HEK293 (cell line): ENCODE data around the gene SBK1.

Experiments used
- EGR2 ChIP-seq: fragments of 450-650 bp; formaldehyde crosslinking; IDR thresholded peaks from 2 replicates; pipeline ENCODE4 v1.5.1; 2016; ENCODE audit warnings: low read depth, missing biosample characterization, missing genetic modification characterization
- KLF10 ChIP-seq: fragments of 450-650 bp; IDR thresholded peaks from 2 replicates; pipeline ENCODE4 v1.5.1; 2018; ENCODE audit warnings: missing biosample characterization, mild to moderate bottlenecking, missing genetic modification characterization
- SCRT1 ChIP-seq: fragments of 450-650 bp; formaldehyde crosslinking; IDR thresholded peaks from 2 replicates; pipeline ENCODE4 v1.5.1; 2016; ENCODE audit warnings: missing biosample characterization, missing genetic modification characterization, borderline replicate concordance
- SP3 ChIP-seq: fragments of 450-650 bp; formaldehyde crosslinking; IDR thresholded peaks from 2 replicates; pipeline ENCODE4 v1.5.1; 2016; ENCODE audit warnings: missing biosample characterization, missing genetic modification characterization
- SP7 ChIP-seq: fragments of 450-650 bp; formaldehyde crosslinking; IDR thresholded peaks from 2 replicates; pipeline ENCODE4 v1.5.1; 2016; ENCODE audit warnings: missing biosample characterization, missing genetic modification characterization
- ZBTB1 ChIP-seq: fragments of 450-650 bp; formaldehyde crosslinking; IDR thresholded peaks from 2 replicates; pipeline ENCODE4 v1.5.1; 2016; ENCODE audit warnings: missing biosample characterization, missing genetic modification characterization
- ZFP37 ChIP-seq: fragments of 450-650 bp; formaldehyde crosslinking; IDR thresholded peaks from 2 replicates; pipeline ENCODE4 v1.5.1; 2016; ENCODE audit warnings: missing biosample characterization, missing genetic modification characterization
- ZNF112 ChIP-seq: fragments of 450-650 bp; formaldehyde crosslinking; IDR thresholded peaks from 2 replicates; pipeline ENCODE4 v1.5.0; 2017; ENCODE audit warnings: missing biosample characterization, missing genetic modification characterization
- ZNF114 ChIP-seq: fragments of 450-650 bp; formaldehyde crosslinking; IDR thresholded peaks from 2 replicates; pipeline ENCODE4 v1.5.0; 2017; ENCODE audit warnings: missing biosample characterization, missing genetic modification characterization
- ZNF19 ChIP-seq: fragments of 450-650 bp; formaldehyde crosslinking; IDR thresholded peaks from 2 replicates; pipeline ENCODE4; 2016; ENCODE audit warnings: missing biosample characterization, missing genetic modification characterization, low read depth
- ZNF266 ChIP-seq: fragments of 450-650 bp; formaldehyde crosslinking; IDR thresholded peaks from 2 replicates; pipeline ENCODE4 v1.5.1; 2016; ENCODE audit warnings: missing biosample characterization, missing genetic modification characterization, low read depth
- ZNF292 ChIP-seq: fragments of 450-650 bp; formaldehyde crosslinking; IDR thresholded peaks from 2 replicates; pipeline ENCODE4 v1.5.1; 2016; ENCODE audit warnings: low read depth, missing biosample characterization, missing genetic modification characterization, borderline replicate concordance
- ZNF521 ChIP-seq: fragments of 450-650 bp; formaldehyde crosslinking; IDR thresholded peaks from 2 replicates; pipeline ENCODE4 v1.5.1; 2017; ENCODE audit warnings: missing biosample characterization, mild to moderate bottlenecking, missing genetic modification characterization
- ZNF544 ChIP-seq: fragments of 450-650 bp; formaldehyde crosslinking; IDR thresholded peaks from 2 replicates; pipeline ENCODE4 v1.5.0; 2017; ENCODE audit warnings: missing biosample characterization, missing genetic modification characterization
- ZNF600 ChIP-seq: fragments of 450-650 bp; formaldehyde crosslinking; IDR thresholded peaks from 2 replicates; pipeline ENCODE4 v1.5.1; 2016; ENCODE audit warnings: missing biosample characterization, missing genetic modification characterization
- ZNF610 ChIP-seq: fragments of 450-650 bp; formaldehyde crosslinking; IDR thresholded peaks from 2 replicates; pipeline ENCODE4 v1.5.1; 2016; ENCODE audit warnings: missing biosample characterization, missing genetic modification characterization, borderline replicate concordance
- ZNF623 ChIP-seq: fragments of 450-650 bp; formaldehyde crosslinking; IDR thresholded peaks from 2 replicates; pipeline ENCODE4 v1.5.1; 2016; ENCODE audit warnings: missing biosample characterization, missing genetic modification characterization
- ZNF747 ChIP-seq: fragments of 450-650 bp; formaldehyde crosslinking; IDR thresholded peaks from 2 replicates; pipeline ENCODE4 v1.5.1; 2016; ENCODE audit warnings: missing biosample characterization, missing genetic modification characterization
- ZNF792 ChIP-seq: fragments of 450-650 bp; formaldehyde crosslinking; IDR thresholded peaks from 2 replicates; pipeline ENCODE4 v1.5.1; 2016; ENCODE audit warnings: missing biosample characterization, missing genetic modification characterization
- ZNF837 ChIP-seq: fragments of 450-650 bp; formaldehyde crosslinking; IDR thresholded peaks from 2 replicates; pipeline ENCODE4 v1.5.1; 2016; ENCODE audit warnings: missing biosample characterization, missing genetic modification characterization
- TF ChIP-seq, protein P1 (sequence below): fragments of 450-650 bp; formaldehyde crosslinking; IDR thresholded peaks from 2 replicates; pipeline ENCODE4 v1.5.1; 2016; ENCODE audit warnings: missing biosample characterization, missing genetic modification characterization
- TF ChIP-seq, protein P2 (sequence below): fragments of 450-650 bp; formaldehyde crosslinking; IDR thresholded peaks from 2 replicates; pipeline ENCODE4 v1.5.1; 2016; ENCODE audit warnings: missing biosample characterization, missing genetic modification characterization
- TF ChIP-seq, protein P3 (sequence below): fragments of 450-650 bp; formaldehyde crosslinking; IDR thresholded peaks from 2 replicates; pipeline ENCODE4 v1.5.1; 2016; ENCODE audit warnings: missing biosample characterization, missing genetic modification characterization, low read depth
- TF ChIP-seq, protein P4 (sequence below): sonication (generic); formaldehyde crosslinking; IDR thresholded peaks from 2 replicates; pipeline ENCODE4 v1.8.1; 2022; ENCODE audit warnings: mild to moderate bottlenecking, moderate library complexity, missing genetic modification reagents
- TF ChIP-seq, protein P5 (sequence below): fragments of 450-650 bp; formaldehyde crosslinking; IDR thresholded peaks from 2 replicates; pipeline ENCODE4 v1.5.1; 2016; ENCODE audit warnings: missing biosample characterization, missing genetic modification characterization
- TF ChIP-seq, protein P6 (sequence below): fragments of 450-650 bp; formaldehyde crosslinking; IDR thresholded peaks from 2 replicates; pipeline ENCODE4 v1.5.1; 2016; ENCODE audit warnings: missing biosample characterization, missing genetic modification characterization
- TF ChIP-seq, protein P7 (sequence below): fragments of 450-650 bp; formaldehyde crosslinking; conservative IDR thresholded peaks from 2 replicates; pipeline ENCODE4 v1.5.1; 2016; ENCODE audit warnings: low read depth, missing biosample characterization, missing genetic modification characterization

Gene SBK1

DNA sequence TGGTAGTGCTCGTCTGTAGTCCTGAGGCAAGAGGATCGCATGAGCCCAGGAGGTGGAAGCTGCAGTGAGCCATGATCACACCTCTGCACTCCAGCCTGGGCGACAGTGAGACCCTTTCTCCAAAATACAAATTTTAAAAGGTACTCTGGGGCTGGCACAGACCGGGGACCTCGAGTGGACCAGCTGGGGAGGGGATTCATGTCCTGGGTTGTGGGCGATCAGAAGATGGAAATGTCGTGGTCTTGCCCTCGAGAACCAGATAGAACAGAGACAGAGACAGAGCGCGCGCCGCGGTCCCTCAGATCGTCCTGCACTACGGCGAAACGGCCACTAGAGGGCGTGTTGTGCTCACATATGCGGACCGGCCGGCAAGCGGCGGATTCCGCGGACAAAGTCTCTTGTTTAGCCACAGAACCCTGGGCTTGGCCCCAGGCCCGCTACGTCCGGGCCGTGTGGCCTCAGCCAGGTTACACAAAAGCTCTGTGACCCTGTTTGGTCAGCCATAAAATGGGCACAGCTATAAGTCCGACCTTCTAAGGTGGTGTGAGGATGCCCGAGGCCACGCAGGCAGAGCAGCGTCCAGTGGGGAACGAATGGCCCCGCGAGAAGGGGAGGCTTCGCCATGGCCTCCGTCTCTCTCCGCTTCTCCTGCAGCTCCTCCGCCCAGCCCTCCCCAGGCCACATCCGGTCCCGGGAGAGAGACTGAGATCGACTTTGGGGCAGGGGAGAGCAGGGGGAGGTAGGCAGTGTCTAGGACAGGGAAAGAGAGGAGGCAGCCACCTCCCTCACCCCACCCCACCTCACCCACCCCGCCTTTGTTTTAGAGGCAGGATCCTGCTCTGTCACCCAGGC is 14.6 kb upstream of the SBK1 start (continued):
- TF ChIP-seq, protein P1, sequence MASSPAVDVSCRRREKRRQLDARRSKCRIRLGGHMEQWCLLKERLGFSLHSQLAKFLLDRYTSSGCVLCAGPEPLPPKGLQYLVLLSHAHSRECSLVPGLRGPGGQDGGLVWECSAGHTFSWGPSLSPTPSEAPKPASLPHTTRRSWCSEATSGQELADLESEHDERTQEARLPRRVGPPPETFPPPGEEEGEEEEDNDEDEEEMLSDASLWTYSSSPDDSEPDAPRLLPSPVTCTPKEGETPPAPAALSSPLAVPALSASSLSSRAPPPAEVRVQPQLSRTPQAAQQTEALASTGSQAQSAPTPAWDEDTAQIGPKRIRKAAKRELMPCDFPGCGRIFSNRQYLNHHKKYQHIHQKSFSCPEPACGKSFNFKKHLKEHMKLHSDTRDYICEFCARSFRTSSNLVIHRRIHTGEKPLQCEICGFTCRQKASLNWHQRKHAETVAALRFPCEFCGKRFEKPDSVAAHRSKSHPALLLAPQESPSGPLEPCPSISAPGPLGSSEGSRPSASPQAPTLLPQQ, result peak; percentile 56
- TF ChIP-seq, protein P2, sequence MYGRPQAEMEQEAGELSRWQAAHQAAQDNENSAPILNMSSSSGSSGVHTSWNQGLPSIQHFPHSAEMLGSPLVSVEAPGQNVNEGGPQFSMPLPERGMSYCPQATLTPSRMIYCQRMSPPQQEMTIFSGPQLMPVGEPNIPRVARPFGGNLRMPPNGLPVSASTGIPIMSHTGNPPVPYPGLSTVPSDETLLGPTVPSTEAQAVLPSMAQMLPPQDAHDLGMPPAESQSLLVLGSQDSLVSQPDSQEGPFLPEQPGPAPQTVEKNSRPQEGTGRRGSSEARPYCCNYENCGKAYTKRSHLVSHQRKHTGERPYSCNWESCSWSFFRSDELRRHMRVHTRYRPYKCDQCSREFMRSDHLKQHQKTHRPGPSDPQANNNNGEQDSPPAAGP, result 0 out of 2 replicates have a peak, but pooled peaks have one; percentile 69
- no peak for TF ChIP-seq SCRT1
- TF ChIP-seq, protein P3, sequence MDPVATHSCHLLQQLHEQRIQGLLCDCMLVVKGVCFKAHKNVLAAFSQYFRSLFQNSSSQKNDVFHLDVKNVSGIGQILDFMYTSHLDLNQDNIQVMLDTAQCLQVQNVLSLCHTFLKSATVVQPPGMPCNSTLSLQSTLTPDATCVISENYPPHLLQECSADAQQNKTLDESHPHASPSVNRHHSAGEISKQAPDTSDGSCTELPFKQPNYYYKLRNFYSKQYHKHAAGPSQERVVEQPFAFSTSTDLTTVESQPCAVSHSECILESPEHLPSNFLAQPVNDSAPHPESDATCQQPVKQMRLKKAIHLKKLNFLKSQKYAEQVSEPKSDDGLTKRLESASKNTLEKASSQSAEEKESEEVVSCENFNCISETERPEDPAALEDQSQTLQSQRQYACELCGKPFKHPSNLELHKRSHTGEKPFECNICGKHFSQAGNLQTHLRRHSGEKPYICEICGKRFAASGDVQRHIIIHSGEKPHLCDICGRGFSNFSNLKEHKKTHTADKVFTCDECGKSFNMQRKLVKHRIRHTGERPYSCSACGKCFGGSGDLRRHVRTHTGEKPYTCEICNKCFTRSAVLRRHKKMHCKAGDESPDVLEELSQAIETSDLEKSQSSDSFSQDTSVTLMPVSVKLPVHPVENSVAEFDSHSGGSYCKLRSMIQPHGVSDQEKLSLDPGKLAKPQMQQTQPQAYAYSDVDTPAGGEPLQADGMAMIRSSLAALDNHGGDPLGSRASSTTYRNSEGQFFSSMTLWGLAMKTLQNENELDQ (tag by site-specific recombination), result no peak
- no peak for TF ChIP-seq ZNF521 (tag by site-specific recombination)
- no peak; the same call in 1 of the 2 replicates for TF ChIP-seq ZNF623 (tag by site-specific recombination)
- TF ChIP-seq SP7 (tag by site-specific recombination), result peak; percentile 64
- TF ChIP-seq, protein P4, sequence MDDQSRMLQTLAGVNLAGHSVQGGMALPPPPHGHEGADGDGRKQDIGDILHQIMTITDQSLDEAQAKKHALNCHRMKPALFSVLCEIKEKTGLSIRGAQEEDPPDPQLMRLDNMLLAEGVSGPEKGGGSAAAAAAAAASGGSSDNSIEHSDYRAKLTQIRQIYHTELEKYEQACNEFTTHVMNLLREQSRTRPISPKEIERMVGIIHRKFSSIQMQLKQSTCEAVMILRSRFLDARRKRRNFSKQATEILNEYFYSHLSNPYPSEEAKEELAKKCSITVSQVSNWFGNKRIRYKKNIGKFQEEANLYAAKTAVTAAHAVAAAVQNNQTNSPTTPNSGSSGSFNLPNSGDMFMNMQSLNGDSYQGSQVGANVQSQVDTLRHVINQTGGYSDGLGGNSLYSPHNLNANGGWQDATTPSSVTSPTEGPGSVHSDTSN (CRISPR knock-in tag), result no peak
- no peak for TF ChIP-seq ZNF19 (tag by site-specific recombination)
- TF ChIP-seq, protein P5, sequence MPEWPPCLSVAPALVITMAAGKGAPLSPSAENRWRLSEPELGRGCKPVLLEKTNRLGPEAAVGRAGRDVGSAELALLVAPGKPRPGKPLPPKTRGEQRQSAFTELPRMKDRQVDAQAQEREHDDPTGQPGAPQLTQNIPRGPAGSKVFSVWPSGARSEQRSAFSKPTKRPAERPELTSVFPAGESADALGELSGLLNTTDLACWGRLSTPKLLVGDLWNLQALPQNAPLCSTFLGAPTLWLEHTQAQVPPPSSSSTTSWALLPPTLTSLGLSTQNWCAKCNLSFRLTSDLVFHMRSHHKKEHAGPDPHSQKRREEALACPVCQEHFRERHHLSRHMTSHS (tag by site-specific recombination), result no peak
- TF ChIP-seq ZBTB1 (tag by site-specific recombination), result no peak
- no peak for TF ChIP-seq ZNF114
- TF ChIP-seq ZNF792, result no peak
- TF ChIP-seq EGR2 (tag by site-specific recombination), result 0 out of 2 replicates have a peak, but pooled peaks have one; percentile 9
- TF ChIP-seq ZNF837 (tag by site-specific recombination), result no peak
- no peak for TF ChIP-seq ZFP37 (tag by site-specific recombination)
- TF ChIP-seq ZNF600 (tag by site-specific recombination), result peak; percentile 74
- no peak for TF ChIP-seq KLF10 (tag by site-specific recombination)
- no peak for TF ChIP-seq ZNF266 (tag by site-specific recombination)
- no peak for TF ChIP-seq ZNF747
- TF ChIP-seq ZNF610, result no peak
- TF ChIP-seq SP3 (tag by site-specific recombination), result peak; percentile 48; the same call in 1 of the 2 replicates
- TF ChIP-seq ZNF112, result no peak
- TF ChIP-seq, protein P6, sequence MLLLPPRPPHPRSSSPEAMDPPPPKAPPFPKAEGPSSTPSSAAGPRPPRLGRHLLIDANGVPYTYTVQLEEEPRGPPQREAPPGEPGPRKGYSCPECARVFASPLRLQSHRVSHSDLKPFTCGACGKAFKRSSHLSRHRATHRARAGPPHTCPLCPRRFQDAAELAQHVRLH (tag by site-specific recombination), result no peak
- no peak for TF ChIP-seq ZNF544
- TF ChIP-seq, protein P7, sequence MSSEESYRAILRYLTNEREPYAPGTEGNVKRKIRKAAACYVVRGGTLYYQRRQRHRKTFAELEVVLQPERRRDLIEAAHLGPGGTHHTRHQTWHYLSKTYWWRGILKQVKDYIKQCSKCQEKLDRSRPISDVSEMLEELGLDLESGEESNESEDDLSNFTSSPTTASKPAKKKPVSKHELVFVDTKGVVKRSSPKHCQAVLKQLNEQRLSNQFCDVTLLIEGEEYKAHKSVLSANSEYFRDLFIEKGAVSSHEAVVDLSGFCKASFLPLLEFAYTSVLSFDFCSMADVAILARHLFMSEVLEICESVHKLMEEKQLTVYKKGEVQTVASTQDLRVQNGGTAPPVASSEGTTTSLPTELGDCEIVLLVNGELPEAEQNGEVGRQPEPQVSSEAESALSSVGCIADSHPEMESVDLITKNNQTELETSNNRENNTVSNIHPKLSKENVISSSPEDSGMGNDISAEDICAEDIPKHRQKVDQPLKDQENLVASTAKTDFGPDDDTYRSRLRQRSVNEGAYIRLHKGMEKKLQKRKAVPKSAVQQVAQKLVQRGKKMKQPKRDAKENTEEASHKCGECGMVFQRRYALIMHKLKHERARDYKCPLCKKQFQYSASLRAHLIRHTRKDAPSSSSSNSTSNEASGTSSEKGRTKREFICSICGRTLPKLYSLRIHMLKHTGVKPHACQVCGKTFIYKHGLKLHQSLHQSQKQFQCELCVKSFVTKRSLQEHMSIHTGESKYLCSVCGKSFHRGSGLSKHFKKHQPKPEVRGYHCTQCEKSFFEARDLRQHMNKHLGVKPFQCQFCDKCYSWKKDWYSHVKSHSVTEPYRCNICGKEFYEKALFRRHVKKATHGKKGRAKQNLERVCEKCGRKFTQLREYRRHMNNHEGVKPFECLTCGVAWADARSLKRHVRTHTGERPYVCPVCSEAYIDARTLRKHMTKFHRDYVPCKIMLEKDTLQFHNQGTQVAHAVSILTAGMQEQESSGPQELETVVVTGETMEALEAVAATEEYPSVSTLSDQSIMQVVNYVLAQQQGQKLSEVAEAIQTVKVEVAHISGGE (tag by site-specific recombination), result 0 out of 2 replicates have a peak, but pooled peaks have one; percentile 35
- TF ChIP-seq ZNF292 (tag by site-specific recombination), result no peak
